ENCODE data around the gene CTNNA1. TPM values are rescaled to one million over a fixed set of nuclear protein-coding genes. Genes with fewer than 3 reads are reported as not detected.

CTNNA1 gene
- total and polyA plus RNA-seq, 8 donors = 53.9 to 193 (median 108) TPM

- TF ChIP-seq, protein P1, sequence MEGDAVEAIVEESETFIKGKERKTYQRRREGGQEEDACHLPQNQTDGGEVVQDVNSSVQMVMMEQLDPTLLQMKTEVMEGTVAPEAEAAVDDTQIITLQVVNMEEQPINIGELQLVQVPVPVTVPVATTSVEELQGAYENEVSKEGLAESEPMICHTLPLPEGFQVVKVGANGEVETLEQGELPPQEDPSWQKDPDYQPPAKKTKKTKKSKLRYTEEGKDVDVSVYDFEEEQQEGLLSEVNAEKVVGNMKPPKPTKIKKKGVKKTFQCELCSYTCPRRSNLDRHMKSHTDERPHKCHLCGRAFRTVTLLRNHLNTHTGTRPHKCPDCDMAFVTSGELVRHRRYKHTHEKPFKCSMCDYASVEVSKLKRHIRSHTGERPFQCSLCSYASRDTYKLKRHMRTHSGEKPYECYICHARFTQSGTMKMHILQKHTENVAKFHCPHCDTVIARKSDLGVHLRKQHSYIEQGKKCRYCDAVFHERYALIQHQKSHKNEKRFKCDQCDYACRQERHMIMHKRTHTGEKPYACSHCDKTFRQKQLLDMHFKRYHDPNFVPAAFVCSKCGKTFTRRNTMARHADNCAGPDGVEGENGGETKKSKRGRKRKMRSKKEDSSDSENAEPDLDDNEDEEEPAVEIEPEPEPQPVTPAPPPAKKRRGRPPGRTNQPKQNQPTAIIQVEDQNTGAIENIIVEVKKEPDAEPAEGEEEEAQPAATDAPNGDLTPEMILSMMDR (IDR thresholded peaks at IDR 0.05) = no peak
- H3K27ac ChIP-seq = peak overlapping the region; percentile 39 to 83 (median 73)
- H3K27me3 ChIP-seq = no peaks in the 10 kb centered on the region
- H3K36me3 ChIP-seq = no peaks in the 10 kb centered on the region
- peaks cover 45 to 73% (median 60%) of the 10 kb centered on the region in 3 donors for H3K4me1 ChIP-seq
- intact Hi-C loops (cut with DNase I) = no loop called here
- FAIRE-seq = no peak
- peak in 5 of 6 donors; percentile 67 to 89 (median 75) for DNase-seq
- ATAC-seq = peak; percentile 26 to 62 (median 54)
- no peaks in the 10 kb centered on the region for H3K9me3 ChIP-seq
- 4 to 7% methylated on average over 6 of the region's 6 CpGs for WGBS, 2 donors
- H3K4me3 ChIP-seq = no peak overlapping the region
Measured at GRCh38 chr5:138952962-138953361, 199.7 kb downstream of the CTNNA1 start.

DNA sequence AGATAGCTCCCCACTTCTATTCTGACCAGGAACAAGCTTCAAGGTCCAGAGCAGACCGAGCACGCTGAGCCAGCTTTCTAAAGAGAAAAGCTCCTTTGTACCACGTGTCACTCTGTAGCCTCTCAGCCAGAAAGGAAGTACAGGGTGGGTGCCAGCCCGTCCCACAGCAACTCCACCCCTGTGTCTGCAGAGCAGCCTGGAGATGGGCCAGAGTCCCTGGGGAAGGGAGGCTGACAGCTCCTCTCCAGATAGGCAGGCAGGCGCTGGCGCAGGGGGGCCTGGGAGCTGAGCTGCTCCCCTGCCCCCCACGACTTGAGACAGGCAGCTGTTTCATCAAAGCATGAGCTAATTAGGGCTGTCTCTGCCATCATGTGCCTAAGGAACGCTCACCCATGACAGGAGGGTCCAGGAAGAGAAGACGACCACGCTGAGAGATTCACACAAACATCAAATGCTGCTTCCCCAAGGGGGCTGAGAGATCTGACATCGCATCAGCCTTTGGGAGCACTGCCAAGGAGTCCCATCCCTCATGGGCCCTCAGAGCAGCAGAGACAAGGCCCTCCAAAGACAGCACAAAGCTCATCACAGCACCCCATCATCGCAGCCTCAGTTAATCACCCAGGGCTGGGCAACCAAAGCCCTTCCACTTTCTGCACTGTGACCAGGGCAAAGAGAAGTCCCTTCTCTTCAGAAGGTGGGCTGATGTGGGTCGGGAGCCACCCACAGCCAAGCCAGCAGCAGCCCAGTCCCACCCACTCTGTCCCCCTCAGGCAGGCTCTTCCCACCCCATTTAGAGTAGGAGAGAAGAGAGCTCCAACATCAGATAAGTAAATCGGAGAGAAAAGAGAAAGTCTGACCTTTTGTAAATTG, 200.4 kb downstream of the CTNNA1 start:
- ATAC-seq (peak; percentile 77 to 82 (median 80)), FAIRE-seq (peak; percentile 47), DNase-seq (peak; percentile 79 to 94 (median 88))
- Histone ChIP-seq H3K9me3 (no peaks in the 10 kb centered on the region), H3K4me1 (peaks cover 45 to 67% (median 54%) of the 10 kb centered on the region in 3 donors), H3K27me3 (no peaks in the 10 kb centered on the region), H3K27ac (peak overlapping the region; percentile 39 to 83 (median 73)), H3K4me3 (no peak overlapping the region), H3K36me3 (no peaks in the 10 kb centered on the region)
- 28 to 29% methylated on average over 14 of the region's 14 CpGs for WGBS, 2 donors
- intact Hi-C loops (cut with DNase I) = no loop called here
- TF ChIP-seq, protein P1 (IDR thresholded peaks at IDR 0.05) = no peak

DNA sequence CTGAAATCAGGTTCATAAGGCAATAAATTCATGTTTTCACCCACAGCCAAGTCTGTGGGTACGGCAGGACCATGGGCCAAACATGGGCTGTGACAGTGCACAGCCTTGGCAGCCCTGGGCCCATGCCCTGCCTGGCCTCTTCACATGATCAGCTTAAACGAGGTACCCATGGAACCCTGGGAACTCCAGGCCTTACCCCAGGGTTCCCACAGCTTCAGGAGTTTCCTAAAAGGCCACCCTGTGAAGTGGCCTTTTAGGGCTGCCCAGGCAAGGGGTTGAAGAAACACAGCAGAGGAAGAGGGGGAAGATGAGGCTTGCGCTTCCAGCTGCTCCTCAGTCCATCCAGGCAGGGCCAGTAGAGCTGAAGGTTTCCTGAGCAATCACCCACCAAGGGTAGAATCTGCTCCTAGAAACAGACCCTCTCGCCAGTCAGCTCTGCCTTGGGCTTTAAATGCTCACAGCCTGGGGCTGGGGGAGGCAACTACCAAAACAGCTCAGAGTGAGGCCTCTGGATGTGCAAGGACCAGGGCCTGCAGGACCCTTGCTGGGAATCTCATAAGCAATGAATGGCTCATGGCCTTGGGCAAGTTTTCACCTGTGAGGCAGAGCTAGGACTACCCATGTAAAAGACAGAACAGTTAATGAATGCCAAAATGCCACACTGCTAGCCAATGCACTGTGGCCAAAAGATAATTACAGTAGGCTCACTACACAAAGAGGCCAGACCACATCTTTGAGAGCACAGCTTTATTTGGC, 201.2 kb downstream of the CTNNA1 start:
- WGBS, 2 donors = 70 to 77% methylated on average over 4 of the region's 4 CpGs
- H3K4me1 ChIP-seq = peaks cover 45 to 59% (median 52%) of the 10 kb centered on the region in 3 donors

GRCh38 chr5:138955013-138955660, 201.9 kb downstream of the CTNNA1 start:
- Histone ChIP-seq H3K9me3 (no peaks in the 10 kb centered on the region), H3K27me3 (no peaks in the 10 kb centered on the region), H3K4me3 (no peak overlapping the region), H3K36me3 (no peaks in the 10 kb centered on the region), H3K4me1 (peaks cover 40 to 55% (median 47%) of the 10 kb centered on the region in 3 donors), H3K27ac (peak overlapping the region in 2 of 4 donors; percentile 2 to 75)
- TF ChIP-seq, protein P1 (IDR thresholded peaks at IDR 0.05) = no peak
- ATAC-seq (peak in 2 of 4 donors; percentile 24 to 36), FAIRE-seq (no peak), DNase-seq (peak in 3 of 6 donors; percentile 33 to 46 (median 42))
- 65 to 72% methylated on average over 12 of the region's 12 CpGs for WGBS, 2 donors
- intact Hi-C loops (cut with DNase I) = no loop called here

More for the DNA sequence above, 201.2 kb downstream of the CTNNA1 start:
- ATAC-seq = no peak
- TF ChIP-seq, protein P1 (IDR thresholded peaks at IDR 0.05) = no peak
- Histone ChIP-seq H3K27me3 (no peaks in the 10 kb centered on the region), H3K9me3 (no peaks in the 10 kb centered on the region), H3K36me3 (no peaks in the 10 kb centered on the region), H3K27ac (peak overlapping the region; percentile 39 to 83 (median 73)), H3K4me3 (no peak overlapping the region)
- intact Hi-C loops (cut with DNase I) = no loop called here
- no peak for FAIRE-seq
- DNase-seq = peak in 2 of 6 donors; percentile 3 to 11

All from pancreas (tissue), 10 donors.